OCI-LY1 (cell line): ENCODE data around the gene CCNY.
"Not testable (repeated sequence)": the region's sequence is repeated elsewhere in the genome, so short reads cannot be mapped to it uniquely, and the experiment has no call there.

Experiments
- EZH2 ChIP-seq: fragments of 200-600 bp; sonication (generic), shearing (Covaris generic); IDR thresholded peaks from 2 replicates; pipeline ENCODE4 v1.8.0; 2017; ENCODE audit warnings: borderline replicate concordance, mixed run types, mild to moderate bottlenecking, antibody characterized with exemption, low read length, moderate library complexity, mixed read lengths
- TF ChIP-seq, protein P1 (sequence below): fragments of 200-600 bp; sonication (generic), shearing (Covaris generic); IDR thresholded peaks from 2 replicates; pipeline ENCODE4 v1.5.1; 2017; ENCODE audit warnings: mild to moderate bottlenecking, antibody characterized with exemption, low read length, moderate library complexity, mixed read lengths

DNA sequence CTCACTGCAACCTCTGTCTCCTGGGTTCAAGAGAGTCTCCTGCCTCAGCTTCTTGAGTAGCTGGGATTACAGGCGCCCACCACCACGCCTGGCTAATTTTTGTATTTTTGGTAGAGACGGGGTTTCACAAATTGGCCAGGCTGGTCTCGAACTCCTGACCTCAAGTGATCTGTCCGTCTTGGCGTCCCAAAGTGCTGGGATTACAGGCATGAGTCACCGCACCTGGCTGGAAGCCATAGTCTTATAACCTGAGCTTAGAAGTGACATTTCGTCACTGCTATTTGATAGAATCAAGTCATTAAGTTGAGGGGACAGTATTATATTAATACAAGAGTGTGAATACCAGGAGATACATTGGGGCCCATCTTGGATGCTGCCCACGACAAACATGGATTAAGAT lies 17.9 kb downstream of the CCNY start:
- TF ChIP-seq, protein P1, sequence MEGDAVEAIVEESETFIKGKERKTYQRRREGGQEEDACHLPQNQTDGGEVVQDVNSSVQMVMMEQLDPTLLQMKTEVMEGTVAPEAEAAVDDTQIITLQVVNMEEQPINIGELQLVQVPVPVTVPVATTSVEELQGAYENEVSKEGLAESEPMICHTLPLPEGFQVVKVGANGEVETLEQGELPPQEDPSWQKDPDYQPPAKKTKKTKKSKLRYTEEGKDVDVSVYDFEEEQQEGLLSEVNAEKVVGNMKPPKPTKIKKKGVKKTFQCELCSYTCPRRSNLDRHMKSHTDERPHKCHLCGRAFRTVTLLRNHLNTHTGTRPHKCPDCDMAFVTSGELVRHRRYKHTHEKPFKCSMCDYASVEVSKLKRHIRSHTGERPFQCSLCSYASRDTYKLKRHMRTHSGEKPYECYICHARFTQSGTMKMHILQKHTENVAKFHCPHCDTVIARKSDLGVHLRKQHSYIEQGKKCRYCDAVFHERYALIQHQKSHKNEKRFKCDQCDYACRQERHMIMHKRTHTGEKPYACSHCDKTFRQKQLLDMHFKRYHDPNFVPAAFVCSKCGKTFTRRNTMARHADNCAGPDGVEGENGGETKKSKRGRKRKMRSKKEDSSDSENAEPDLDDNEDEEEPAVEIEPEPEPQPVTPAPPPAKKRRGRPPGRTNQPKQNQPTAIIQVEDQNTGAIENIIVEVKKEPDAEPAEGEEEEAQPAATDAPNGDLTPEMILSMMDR = not testable (repeated sequence)
- TF ChIP-seq EZH2 = not testable (repeated sequence)
